ENCODE measurements around the gene DARS1. TPM values are rescaled to one million over a fixed set of nuclear protein-coding genes. Genes with fewer than 3 reads are reported as not detected.

Gene DARS1
- total RNA-seq, 1 donor from 2014 or later, result 52.3 TPM

DNA sequence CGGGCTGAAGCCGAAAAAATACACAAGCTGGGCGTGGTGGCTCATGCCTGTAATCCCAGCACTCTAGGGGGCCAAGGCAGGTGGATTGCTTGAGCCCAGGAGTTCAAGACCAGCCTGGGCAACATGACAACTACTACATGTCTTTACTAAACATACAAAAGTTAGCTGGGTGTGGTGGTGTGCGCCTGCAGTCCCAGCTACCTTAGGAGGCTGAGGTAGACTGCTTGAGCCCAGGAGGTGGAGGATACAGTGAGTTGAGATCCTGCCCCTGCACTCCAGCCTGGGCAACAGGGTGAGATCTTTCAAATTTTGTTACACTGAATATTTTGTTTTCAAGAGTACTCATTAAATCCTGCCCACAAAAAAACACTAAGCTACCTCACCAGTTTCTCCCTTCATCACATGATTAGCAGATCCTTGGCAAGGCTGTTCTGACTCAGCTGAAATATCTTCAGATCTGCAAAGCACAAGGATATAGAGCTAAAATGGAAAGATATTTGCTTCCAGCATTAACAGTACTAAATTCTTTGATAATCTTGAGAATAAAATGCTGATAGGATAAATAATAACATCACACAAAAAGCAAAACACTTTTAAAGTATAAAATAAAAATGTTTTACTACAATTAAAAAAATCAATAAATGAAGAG lies 81.0 kb downstream of the DARS1 start:
- H3K9me3 Mint-ChIP-seq (ENCODE audit: low read depth), result no peaks in the 10 kb centered on the region
- TF ChIP-seq, protein P1, sequence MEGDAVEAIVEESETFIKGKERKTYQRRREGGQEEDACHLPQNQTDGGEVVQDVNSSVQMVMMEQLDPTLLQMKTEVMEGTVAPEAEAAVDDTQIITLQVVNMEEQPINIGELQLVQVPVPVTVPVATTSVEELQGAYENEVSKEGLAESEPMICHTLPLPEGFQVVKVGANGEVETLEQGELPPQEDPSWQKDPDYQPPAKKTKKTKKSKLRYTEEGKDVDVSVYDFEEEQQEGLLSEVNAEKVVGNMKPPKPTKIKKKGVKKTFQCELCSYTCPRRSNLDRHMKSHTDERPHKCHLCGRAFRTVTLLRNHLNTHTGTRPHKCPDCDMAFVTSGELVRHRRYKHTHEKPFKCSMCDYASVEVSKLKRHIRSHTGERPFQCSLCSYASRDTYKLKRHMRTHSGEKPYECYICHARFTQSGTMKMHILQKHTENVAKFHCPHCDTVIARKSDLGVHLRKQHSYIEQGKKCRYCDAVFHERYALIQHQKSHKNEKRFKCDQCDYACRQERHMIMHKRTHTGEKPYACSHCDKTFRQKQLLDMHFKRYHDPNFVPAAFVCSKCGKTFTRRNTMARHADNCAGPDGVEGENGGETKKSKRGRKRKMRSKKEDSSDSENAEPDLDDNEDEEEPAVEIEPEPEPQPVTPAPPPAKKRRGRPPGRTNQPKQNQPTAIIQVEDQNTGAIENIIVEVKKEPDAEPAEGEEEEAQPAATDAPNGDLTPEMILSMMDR (IDR thresholded peaks at IDR 0.05), result no peak
- peaks cover 4% of the 10 kb centered on the region for H3K4me1 Mint-ChIP-seq (ENCODE audit: low read depth)
- H3K27me3 Mint-ChIP-seq (ENCODE audit: low read depth), result no peaks in the 10 kb centered on the region
- H3K27ac Mint-ChIP-seq (ENCODE audit: unreplicated experiment), result no peak overlapping the region
- DNase-seq (ENCODE audit: low spot score), result no peak
- H3K36me3 Mint-ChIP-seq (ENCODE audit: low read depth), result peaks cover 22% of the 10 kb centered on the region
- no peak overlapping the region for H3K4me3 Mint-ChIP-seq (ENCODE audit: unreplicated experiment)

DNA sequence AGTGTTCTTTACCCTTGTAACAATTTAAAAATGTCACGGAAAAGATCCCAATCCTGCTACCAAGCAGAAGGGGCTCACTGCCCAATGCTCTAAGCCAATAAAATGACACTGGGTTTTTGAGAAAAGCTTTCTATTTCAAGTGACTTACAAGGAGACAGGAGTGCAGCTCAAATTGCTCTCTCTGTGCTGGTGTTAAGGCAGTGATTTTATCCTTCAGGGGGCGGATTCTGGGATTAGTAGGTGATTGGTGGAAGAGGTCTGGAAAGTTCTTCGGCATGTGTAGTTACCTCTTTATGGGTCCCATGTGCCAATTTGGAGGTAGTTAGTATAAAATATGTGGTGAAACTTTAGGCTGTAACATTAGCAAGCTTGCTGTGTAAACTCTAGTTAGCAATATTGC lies 81.8 kb downstream of the DARS1 start:
- Mint-ChIP-seq H3K4me1 (ENCODE audit: low read depth) (peaks cover 4% of the 10 kb centered on the region), H3K9me3 (ENCODE audit: low read depth) (no peaks in the 10 kb centered on the region), H3K27ac (ENCODE audit: unreplicated experiment) (no peak overlapping the region), H3K36me3 (ENCODE audit: low read depth) (peaks cover 20% of the 10 kb centered on the region), H3K27me3 (ENCODE audit: low read depth) (no peaks in the 10 kb centered on the region), H3K4me3 (ENCODE audit: unreplicated experiment) (no peak overlapping the region)
- TF ChIP-seq, protein P1 (IDR thresholded peaks at IDR 0.05), result no peak
- no peak for DNase-seq (ENCODE audit: low spot score)

DNA sequence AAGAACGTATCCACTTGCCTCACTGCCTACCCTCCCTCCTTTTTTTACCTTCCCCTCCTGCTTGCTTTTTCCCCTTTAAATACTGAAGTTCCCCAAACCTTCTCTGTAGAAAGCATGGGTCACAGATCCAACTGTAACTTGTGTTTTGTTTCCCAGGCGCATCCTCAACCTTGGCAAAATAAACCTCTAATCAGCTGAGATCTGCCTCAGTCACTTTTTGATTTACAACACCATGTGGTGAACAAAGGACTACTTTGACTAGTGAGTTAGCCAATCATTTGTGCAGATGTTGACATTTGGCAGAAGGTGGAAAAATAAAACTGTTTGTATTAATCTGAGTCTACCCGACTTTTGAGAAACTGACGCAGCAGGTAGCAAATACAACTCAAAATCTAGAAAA lies 85.9 kb downstream of the DARS1 start:
- Mint-ChIP-seq H3K27me3 (ENCODE audit: low read depth) (no peaks in the 10 kb centered on the region), H3K27ac (ENCODE audit: unreplicated experiment) (no peak overlapping the region), H3K4me1 (ENCODE audit: low read depth) (peaks cover 2% of the 10 kb centered on the region), H3K4me3 (ENCODE audit: unreplicated experiment) (no peak overlapping the region), H3K36me3 (ENCODE audit: low read depth) (peaks cover 4% of the 10 kb centered on the region), H3K9me3 (ENCODE audit: low read depth) (no peaks in the 10 kb centered on the region)
- DNase-seq (ENCODE audit: low spot score), result no peak
- TF ChIP-seq, protein P1 (IDR thresholded peaks at IDR 0.05), result no peak

DNA sequence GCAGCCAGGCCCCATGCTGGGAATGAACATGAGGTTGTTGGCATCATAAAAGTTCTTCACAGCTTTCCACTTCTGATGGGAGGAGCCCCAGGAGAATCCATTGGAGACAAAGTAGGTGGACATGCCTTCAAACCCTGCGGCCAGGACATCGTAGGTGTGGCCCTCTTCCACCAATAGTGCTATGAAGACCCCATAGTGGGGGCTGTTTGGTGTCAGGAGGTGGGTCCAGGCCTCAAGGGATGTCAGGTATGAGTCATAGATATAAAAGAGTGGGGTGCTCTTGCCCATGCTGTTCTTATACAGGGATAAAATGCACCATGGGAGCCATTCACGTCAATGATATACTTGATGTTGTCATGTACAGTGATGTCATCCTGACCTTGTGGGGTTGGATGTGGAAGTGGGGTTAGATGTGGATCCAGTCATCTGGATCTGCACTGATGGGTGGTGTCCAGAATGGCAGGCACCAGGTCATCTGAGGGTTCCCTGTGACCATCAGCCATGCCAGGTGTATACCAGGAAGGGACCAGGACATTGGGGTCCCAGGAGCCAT lies 87.1 kb downstream of the DARS1 start:
- H3K9me3 Mint-ChIP-seq (ENCODE audit: low read depth), result no peaks in the 10 kb centered on the region
- no peaks in the 10 kb centered on the region for H3K27me3 Mint-ChIP-seq (ENCODE audit: low read depth)
- peaks cover 2% of the 10 kb centered on the region for H3K36me3 Mint-ChIP-seq (ENCODE audit: low read depth)
- H3K4me3 Mint-ChIP-seq (ENCODE audit: unreplicated experiment), result no peak overlapping the region
- DNase-seq (ENCODE audit: low spot score), result no peak
- no peak overlapping the region for H3K27ac Mint-ChIP-seq (ENCODE audit: unreplicated experiment)
- H3K4me1 Mint-ChIP-seq (ENCODE audit: low read depth), result no peaks in the 10 kb centered on the region
- TF ChIP-seq, protein P1 (IDR thresholded peaks at IDR 0.05), result no peak

DNA sequence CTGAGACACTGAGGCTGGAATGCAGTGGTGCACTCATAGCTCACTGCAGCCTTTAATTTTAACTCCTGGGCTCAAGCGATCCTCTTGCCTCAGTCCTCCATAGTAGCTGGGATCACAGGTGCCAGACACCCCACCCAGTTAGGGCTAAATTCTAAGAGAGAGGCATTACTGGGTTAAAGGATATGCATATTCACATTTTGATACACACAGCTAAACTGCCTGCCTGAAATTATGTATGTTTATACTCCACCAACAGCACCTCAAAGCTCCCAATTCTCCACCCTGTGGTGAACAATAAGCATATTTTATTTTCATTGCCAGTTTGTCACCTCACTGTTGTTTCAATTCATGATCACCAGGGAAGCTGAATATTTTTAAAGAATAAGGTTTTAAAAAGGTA lies 90.5 kb downstream of the DARS1 start:
- no peaks in the 10 kb centered on the region for H3K27me3 Mint-ChIP-seq (ENCODE audit: low read depth)
- no peak for DNase-seq (ENCODE audit: low spot score)
- H3K36me3 Mint-ChIP-seq (ENCODE audit: low read depth), result peaks cover 2% of the 10 kb centered on the region
- TF ChIP-seq, protein P1 (IDR thresholded peaks at IDR 0.05), result no peak
- no peak overlapping the region for H3K4me3 Mint-ChIP-seq (ENCODE audit: unreplicated experiment)
- H3K9me3 Mint-ChIP-seq (ENCODE audit: low read depth), result no peaks in the 10 kb centered on the region
- H3K27ac Mint-ChIP-seq (ENCODE audit: unreplicated experiment), result no peak overlapping the region
- H3K4me1 Mint-ChIP-seq (ENCODE audit: low read depth), result no peaks in the 10 kb centered on the region

Data from chondrocyte (in vitro differentiated cells).